Ovary (tissue), 9 donors: ENCODE results near the gene CFAP299. TPM values are rescaled to one million over a fixed set of nuclear protein-coding genes. Genes with fewer than 3 reads are reported as not detected.
"Not testable (repeated sequence)": the region's sequence is repeated elsewhere in the genome, so short reads cannot be mapped to it uniquely, and the experiment has no call there.

Source experiments
- DNase-seq, 5 donors: peaks; one replicate each; pipeline ENCODE4 v3.0.0-alpha.2; 2019 to 2020
- H3K27ac ChIP-seq, 2 donors: fragments of 200-600 bp; one replicate each; pipeline versions ENCODE4 v1.5.1 to v1.8.0; 2019 to 2022
- H3K27me3 ChIP-seq: fragments of 200-600 bp; one replicate; pipeline ENCODE4 v1.8.0; 2022
- H3K36me3 ChIP-seq: fragments of 200-600 bp; sonication (generic); one replicate; pipeline ENCODE4 v1.5.1; 2019
- H3K4me1 ChIP-seq: one replicate; pipeline ENCODE4 v1.8.1; 2013; ENCODE audit warnings: mild to moderate bottlenecking, moderate library complexity; ENCODE audit not compliant: insufficient read depth
- H3K4me3 ChIP-seq: fragments of 200-600 bp; sonication (generic); one replicate; pipeline ENCODE4 v1.5.1; 2017
- H3K9me3 ChIP-seq, 2 donors: fragments of 200-600 bp in 1 of 2; sonication (generic) in 1 of 2; one replicate each; pipeline versions ENCODE4 v1.5.1 to v1.8.1; 2013 to 2019; ENCODE audit warnings: mild to moderate bottlenecking in 1 of 2, moderate library complexity in 1 of 2
- EP300 ChIP-seq: sonication (generic); formaldehyde crosslinking; IDR thresholded peaks from one replicate; pipeline ENCODE4 v1.6.1; 2017; ENCODE audit warnings: antibody characterized with exemption
- POLR2A ChIP-seq: fragments of 450-650 bp; IDR thresholded peaks from one replicate; pipeline ENCODE4 v1.6.1; 2017; ENCODE audit warnings: antibody characterized with exemption, mild to moderate bottlenecking, moderate library complexity
- WGBS, 3 donors: extraction: QIAGEN DNeasy Blood & Tissue Kit in 1 of 3; methylation state at CpG; one replicate each; pipeline versions ENCODE4 v1.1.5 to v1.1.7; 2013 to 2017; 5-methylcytosine and 5-hydroxymethylcytosine counted together
- intact Hi-C, 4 donors: fragments of 100-400 bp; cut with DNase I; formaldehyde crosslinking; loops; one replicate each; pipeline versions ENCODE4 v1.11.0 to v1.15.1; 2022 to 2023
- polyA plus RNA-seq, 2 donors: library from polyadenylated mRNA; stranded (reverse); fragments of 200-250 nt in 1 of 2; fragments of 350-450 nt in 1 of 2; fragmentation: Illumina TruSeq in 1 of 2; extraction: RNeasy Lipid Tissue Mini Kit (QIAGEN cat#74804) in 1 of 2; gene quantifications; one replicate each; pipeline ENCODE4 v1.2.3, GENCODE V29; 2013 to 2014
- total RNA-seq, 7 donors: library from RNA; depleted of rRNA in 2 of 7; stranded (reverse); fragments of >200 nt in 2 of 7; fragmentation: NEBNext Ultra II Directional in 3 of 7; extraction: Animal tissue kit (Norgen Biotek cat#: 25700) in 3 of 7; gene quantifications; one replicate each; pipeline versions ENCODE4 v1.1.0 to v1.2.4, GENCODE V29; 2016 to 2023
- TF ChIP-seq, protein P1 (sequence below), 3 donors: fragments of 450-650 bp in 2 of 3; fragments of 200-600 bp in 1 of 3; IDR thresholded peaks; one replicate each; pipeline versions ENCODE4 v1.5.1 to v1.8.0; 2016 to 2022; ENCODE audit warnings: antibody characterized with exemption in 3 of 3, mild to moderate bottlenecking in 1 of 3
- donor health status: DM: no; HTN: no; CAD: no; lungs with moderate emphysema.
- donor health status: DM: no; HTN: no; CAD: no.
- donor health status: Bipolar disorder and iron deficiency.
- donor health status: DM: yes; HTN: yes; CAD: no.
- donor health status: DM: no; HTN: no; CAD: no.
- donor health status: DM: yes; HTN: yes; CAD: no.

Gene CFAP299
- total and polyA plus RNA-seq, 9 donors = 0.32 to 17.0 (median 0.97) TPM; not detected in 2

DNA sequence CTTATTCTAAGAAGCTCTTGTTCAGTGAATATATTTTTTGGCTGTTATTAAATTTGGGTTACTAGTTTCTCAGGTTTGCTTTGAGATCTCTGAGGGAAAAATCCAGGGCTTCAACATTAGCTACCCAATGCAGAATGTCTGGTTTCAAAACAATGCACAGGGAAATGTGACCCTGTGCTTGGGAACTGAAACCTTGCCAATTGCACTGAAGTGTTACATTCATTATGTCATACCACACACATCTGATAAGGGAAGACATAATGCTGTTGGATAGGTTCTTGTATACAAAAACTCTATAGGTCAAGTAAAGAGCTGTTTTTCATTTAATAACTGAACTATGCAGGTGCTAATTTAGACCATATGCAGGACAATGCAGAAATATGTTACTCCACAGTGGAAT is 349.7 kb downstream of the CFAP299 start:
- DNase-seq = no peak
- Histone ChIP-seq H3K4me1 (no peaks in the 10 kb centered on the region), H3K27me3 (no peaks in the 10 kb centered on the region), H3K4me3 (no peak overlapping the region), H3K27ac (no peak overlapping the region), H3K36me3 (no peaks in the 10 kb centered on the region), H3K9me3 (no peaks in the 10 kb centered on the region)
- TF ChIP-seq EP300 (no peak), POLR2A (no peak)
- TF ChIP-seq, protein P1, sequence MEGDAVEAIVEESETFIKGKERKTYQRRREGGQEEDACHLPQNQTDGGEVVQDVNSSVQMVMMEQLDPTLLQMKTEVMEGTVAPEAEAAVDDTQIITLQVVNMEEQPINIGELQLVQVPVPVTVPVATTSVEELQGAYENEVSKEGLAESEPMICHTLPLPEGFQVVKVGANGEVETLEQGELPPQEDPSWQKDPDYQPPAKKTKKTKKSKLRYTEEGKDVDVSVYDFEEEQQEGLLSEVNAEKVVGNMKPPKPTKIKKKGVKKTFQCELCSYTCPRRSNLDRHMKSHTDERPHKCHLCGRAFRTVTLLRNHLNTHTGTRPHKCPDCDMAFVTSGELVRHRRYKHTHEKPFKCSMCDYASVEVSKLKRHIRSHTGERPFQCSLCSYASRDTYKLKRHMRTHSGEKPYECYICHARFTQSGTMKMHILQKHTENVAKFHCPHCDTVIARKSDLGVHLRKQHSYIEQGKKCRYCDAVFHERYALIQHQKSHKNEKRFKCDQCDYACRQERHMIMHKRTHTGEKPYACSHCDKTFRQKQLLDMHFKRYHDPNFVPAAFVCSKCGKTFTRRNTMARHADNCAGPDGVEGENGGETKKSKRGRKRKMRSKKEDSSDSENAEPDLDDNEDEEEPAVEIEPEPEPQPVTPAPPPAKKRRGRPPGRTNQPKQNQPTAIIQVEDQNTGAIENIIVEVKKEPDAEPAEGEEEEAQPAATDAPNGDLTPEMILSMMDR (IDR thresholded peaks at IDR 0.05) = no peak
- intact Hi-C loops = loop anchor here in 1 of 4 donors (5.0 kb wide), 1 partner anchor 1218 kb away; no protein-coding TSS in a partner anchor

DNA sequence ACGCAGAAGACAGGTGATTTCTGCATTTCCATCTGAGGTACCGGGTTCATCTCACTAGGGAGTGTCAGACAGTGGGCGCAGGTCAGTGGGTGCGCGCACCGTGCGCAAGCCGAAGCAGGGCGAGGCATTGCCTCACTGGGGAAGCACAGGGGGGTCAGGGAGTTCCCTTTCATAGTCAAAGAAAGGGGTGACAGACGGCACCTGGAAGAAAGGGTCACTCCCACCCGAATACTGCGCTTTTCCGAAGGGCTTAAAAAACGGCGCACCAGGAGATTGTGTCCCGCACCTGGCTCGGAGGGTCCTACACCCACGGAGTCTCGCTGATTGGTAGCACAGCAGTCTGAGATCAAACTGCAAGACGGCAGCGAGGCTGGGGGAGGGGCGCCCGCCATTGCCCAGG is 352.2 kb downstream of the CFAP299 start:
- H3K27ac ChIP-seq, H3K4me1 ChIP-seq, H3K27me3 ChIP-seq, H3K36me3 ChIP-seq, H3K4me3 ChIP-seq, H3K9me3 ChIP-seq, DNase-seq: not testable (repeated sequence)
- WGBS, 3 donors = 92 to 95% (median 93%) methylated on average over 23 of the region's 23 CpGs
- intact Hi-C loops = loop anchor here in 1 of 4 donors (5.0 kb wide), 1 partner anchor 1220 kb away; no protein-coding TSS in a partner anchor

DNA sequence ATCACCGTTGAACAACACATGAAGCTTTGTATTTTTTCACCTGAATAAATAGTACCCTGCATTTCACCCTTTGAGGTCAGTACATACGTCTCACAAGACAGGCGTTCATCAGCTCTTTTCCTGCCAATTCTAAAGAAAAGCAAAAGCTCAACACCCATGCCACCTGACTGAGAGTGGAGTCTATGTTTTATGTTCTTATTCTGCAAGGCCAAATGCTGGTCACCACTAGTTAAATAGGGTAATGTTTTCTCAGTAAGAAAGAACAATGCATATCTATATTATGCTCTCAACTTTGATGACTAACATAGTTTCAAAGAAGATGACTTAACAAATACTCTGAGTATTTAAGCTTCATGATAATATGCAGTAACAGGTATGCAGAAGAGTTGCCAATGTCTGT is 358.6 kb downstream of the CFAP299 start:
- DNase-seq = no peak
- no peak overlapping the region for H3K4me3 ChIP-seq
- no peaks in the 10 kb centered on the region for H3K36me3 ChIP-seq
- H3K27ac ChIP-seq = no peak overlapping the region
- no peaks in the 10 kb centered on the region for H3K27me3 ChIP-seq
- no peaks in the 10 kb centered on the region for H3K9me3 ChIP-seq
- TF ChIP-seq POLR2A (no peak), EP300 (no peak)
- TF ChIP-seq, protein P1 (IDR thresholded peaks at IDR 0.05) = no peak
- intact Hi-C loops = no loop called here
- 56 to 57% (median 57%) methylated on average over 3 of the region's 3 CpGs for WGBS, 3 donors
- H3K4me1 ChIP-seq = no peaks in the 10 kb centered on the region

DNA sequence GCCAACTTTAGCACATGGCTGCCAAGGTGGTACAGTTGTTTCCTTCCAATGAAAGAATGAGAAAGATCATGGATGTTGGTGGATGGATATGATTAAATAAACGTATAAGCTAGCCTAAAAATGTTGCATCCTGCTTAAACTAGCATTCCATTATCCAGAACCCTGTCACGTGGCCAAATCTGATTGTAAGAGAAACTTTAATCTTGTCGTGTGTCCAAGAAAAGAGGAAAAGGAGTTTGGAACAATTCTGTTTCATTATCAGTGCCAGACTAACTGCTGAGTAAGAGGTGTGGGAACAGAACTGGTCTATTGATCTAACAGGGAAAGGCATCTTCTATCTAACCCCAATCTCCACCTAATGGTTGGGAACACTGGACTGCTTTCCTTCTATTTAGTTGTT is 369.8 kb downstream of the CFAP299 start:
- WGBS, 3 donors = 62 to 70% (median 64%) methylated on average over 3 of the region's 3 CpGs
- intact Hi-C loops = no loop called here
- Histone ChIP-seq H3K36me3 (no peaks in the 10 kb centered on the region), H3K4me1 (no peaks in the 10 kb centered on the region), H3K27me3 (no peaks in the 10 kb centered on the region), H3K4me3 (no peak overlapping the region), H3K9me3 (no peaks in the 10 kb centered on the region), H3K27ac (no peak overlapping the region)
- TF ChIP-seq POLR2A (no peak), EP300 (no peak)
- TF ChIP-seq, protein P1 (IDR thresholded peaks at IDR 0.05) = no peak
- DNase-seq = no peak

DNA sequence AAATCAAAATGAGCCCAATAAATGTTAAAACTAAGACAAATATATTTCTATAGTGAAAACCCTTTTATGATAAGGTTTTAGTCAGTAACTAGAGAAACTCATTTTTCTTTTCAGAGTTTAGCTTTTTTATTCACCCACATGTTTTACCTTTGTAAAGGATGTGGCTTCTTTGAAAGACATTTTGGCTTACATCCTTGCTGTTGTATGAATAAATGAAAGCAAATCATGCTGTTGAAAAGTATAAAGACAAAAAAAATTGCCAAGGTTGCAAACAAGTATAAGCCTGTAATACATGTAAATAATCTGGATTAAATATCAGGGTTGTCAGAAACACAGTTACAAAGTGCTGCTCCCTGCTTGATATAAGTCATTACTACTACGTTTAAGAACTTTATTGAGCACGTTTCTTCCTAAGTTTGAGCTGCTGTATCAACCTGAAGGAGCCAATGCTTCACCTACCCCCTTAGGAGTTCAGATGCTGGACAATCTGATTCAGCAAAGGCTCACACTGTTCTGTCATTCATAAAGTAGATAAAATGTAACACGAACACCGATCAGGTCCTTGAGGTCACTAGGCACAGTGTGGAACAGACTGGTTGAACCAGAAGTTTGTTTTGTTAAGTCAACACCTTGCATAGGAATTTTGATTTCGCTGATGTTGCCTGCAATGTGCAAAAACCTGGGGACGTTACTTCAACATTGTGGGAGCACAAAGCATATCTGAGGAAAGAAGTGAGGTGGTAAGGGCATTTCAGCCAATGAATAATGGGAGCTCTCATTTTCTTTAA is 373.7 kb downstream of the CFAP299 start:
- Histone ChIP-seq H3K27ac (no peak overlapping the region), H3K36me3 (no peaks in the 10 kb centered on the region), H3K4me3 (no peak overlapping the region), H3K27me3 (no peaks in the 10 kb centered on the region), H3K9me3 (no peaks in the 10 kb centered on the region), H3K4me1 (no peaks in the 10 kb centered on the region)
- TF ChIP-seq, protein P1 (IDR thresholded peaks at IDR 0.05) = no peak
- no peak for TF ChIP-seq EP300
- TF ChIP-seq POLR2A = no peak
- 70 to 88% (median 74%) methylated on average over 6 of the region's 6 CpGs for WGBS, 3 donors
- intact Hi-C loops = no loop called here
- no peak for DNase-seq
